Cardiac fibroblast (primary cell): ENCODE measurements around the gene KCNIP4.

Experiments used
- DNase-seq, 2 donors: peaks; one replicate each; pipeline versions ENCODE4 v3.0.0 to v3.0.0-alpha.2; 2010; ENCODE audit warnings: low read depth in 2 of 2
- H3K4me3 ChIP-seq, 2 donors: replicated peaks in 1 of 2; 1 replicate in 1 of 2; 2 replicates in 1 of 2; pipeline ENCODE4 v1.5.1; 2011; ENCODE audit warnings: low read depth in 2 of 2, low read length in 2 of 2, mild to moderate bottlenecking in 2 of 2, moderate library complexity in 1 of 2
- TF ChIP-seq, protein P1 (sequence below): IDR thresholded peaks from one replicate; pipeline ENCODE4 v1.5.1; 2011; ENCODE audit warnings: low read depth, mild to moderate bottlenecking, low read length, inconsistent platforms

The KCNIP4 gene

DNA sequence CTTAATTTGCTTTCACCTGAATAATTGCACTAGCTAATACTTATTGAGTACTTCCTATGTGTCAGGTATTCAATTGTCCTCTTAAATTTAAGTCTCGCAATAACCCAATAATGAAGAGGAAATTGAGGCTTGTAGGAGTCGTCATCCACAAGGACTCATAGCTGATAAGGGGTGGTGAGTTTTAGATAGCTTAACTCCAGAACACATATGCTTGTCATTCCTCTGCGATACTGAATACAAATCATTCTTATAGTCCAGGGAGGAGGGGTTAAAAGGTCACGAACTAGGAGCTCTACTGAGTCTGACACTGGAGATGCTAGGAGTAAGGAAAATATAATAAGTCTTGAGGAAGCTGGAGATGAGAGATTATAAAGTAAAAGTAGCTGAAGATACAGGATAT is 1249.8 kb downstream of the KCNIP4 start:
- TF ChIP-seq, protein P1, sequence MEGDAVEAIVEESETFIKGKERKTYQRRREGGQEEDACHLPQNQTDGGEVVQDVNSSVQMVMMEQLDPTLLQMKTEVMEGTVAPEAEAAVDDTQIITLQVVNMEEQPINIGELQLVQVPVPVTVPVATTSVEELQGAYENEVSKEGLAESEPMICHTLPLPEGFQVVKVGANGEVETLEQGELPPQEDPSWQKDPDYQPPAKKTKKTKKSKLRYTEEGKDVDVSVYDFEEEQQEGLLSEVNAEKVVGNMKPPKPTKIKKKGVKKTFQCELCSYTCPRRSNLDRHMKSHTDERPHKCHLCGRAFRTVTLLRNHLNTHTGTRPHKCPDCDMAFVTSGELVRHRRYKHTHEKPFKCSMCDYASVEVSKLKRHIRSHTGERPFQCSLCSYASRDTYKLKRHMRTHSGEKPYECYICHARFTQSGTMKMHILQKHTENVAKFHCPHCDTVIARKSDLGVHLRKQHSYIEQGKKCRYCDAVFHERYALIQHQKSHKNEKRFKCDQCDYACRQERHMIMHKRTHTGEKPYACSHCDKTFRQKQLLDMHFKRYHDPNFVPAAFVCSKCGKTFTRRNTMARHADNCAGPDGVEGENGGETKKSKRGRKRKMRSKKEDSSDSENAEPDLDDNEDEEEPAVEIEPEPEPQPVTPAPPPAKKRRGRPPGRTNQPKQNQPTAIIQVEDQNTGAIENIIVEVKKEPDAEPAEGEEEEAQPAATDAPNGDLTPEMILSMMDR = no peak
- no peak for DNase-seq
- H3K4me3 ChIP-seq = no peak overlapping the region

DNA sequence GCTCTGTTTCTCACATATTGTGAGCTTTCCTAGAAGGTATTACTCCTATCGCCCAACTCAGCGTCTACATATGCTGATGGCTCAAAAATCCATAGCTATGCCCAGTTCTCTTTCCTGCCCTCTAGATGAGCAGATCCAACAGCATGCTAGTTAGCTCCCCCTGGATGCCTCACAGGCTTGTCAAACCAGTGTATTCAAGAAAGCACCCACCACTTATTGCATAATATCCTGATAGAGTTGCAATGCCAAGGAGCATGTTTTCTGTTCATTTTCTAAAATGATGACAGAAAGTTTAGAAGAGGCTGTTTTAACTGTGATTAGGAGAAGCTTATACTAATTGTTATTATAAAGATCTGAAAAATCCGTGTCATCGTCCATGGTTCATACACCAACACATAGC is 1250.2 kb downstream of the KCNIP4 start:
- DNase-seq = peak; percentile 51 to 70
- TF ChIP-seq, protein P1 = no peak

DNA sequence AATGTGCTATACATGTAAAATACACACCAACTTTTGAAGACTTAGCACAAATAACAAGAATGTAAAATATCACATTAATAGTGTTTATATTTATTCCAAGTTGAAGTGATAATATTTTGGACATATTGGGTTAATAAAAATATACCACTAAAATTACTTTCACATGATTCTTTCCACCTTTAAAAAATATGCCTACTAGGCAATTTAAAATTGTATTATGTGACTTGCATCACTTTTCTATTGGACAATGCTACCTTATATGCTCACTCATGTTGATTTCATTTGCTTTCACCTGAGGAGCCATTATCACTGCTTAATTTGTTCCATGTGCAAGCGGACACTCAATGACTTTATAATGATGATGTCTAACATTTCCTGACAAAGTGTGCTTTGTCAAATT is 1251.8 kb downstream of the KCNIP4 start:
- TF ChIP-seq, protein P1 = no peak
- H3K4me3 ChIP-seq = no peak overlapping the region
- DNase-seq = no peak

More for the DNA sequence above, 1250.2 kb downstream of the KCNIP4 start:
- H3K4me3 ChIP-seq = no peak overlapping the region

DNA sequence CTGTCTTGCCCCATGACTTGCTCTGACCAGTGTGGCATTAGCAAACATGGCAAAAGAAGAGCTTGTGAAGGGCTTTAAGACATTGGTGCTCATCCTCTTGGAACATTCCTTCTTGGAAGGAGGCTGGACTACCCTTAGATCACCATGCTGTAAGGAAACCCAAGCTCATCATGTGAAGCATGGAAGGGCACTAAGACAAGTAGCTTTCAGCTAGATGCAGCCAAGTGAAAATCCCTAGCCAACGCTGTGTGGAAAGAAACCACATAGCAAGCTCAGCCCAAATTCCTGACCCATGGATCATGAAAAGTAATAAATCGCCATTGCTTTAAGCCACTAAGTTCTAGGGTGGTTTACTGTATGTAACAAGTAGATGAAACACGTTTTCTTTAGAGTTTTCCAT is 1260.7 kb downstream of the KCNIP4 start:
- DNase-seq = peak; percentile 58
- TF ChIP-seq, protein P1 = no peak
- no peak overlapping the region for H3K4me3 ChIP-seq

DNA sequence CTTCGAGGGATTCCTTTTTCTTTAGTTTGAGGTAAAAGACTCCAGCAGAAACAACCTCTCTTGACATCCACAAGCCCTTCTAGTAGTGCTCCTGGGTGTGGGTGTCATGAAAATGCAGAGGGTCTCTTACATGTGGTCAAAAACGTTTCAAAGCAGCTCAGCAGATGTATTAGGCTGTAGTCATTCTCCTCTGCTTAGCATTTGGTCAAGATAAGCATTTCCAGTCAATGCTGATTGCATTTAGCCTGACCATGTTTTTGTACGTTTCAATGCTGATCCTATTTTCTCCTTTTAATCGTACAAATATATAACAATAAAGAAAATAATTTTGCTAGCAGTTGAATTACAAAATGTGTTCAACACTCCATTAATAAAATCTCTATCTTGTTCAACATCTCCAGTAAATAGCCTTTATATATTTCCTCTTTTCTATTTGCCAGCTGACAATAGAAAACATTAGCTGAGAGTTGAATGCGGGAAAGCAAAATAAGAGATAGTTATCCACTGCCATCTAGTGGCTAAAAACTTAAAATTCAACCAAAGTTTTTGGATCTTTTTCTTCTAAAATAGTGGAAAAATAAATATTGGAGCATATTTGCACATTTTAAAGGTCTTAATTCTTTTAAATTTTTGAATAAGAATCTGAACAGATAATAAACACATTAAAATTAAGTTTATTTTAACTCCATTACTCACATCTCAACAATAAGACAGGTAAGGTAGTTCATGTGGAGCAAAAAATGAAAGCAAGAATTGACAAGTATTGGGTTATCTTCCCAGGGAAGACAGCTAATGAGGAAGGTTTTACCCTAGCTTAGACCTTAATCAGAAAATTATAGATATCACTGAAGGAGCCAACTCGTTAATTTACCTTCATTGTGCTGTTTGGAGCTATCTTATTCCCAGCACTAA is 1263.5 kb downstream of the KCNIP4 start:
- peak; percentile 36 to 56 for DNase-seq
- H3K4me3 ChIP-seq = no peak overlapping the region
- TF ChIP-seq, protein P1 = peak; percentile 44

DNA sequence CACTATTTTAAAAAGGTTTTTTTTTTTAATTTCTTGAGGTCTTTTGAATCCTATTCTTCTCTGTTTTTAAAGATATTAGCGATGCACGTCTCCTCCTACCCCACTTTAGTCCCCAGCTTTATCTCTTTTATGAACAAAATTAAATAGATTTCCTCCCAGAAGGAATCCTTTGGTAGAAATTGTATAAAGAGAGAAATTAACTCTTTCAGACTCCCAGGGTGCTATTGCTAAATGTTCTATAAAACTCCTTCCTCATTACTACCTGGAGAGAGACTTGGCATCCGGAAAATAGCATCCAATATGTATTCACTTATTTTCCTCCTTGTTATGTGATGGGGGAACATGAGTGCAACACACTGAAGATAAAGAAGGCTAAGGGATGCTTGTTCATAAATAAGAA is 1264.8 kb downstream of the KCNIP4 start:
- H3K4me3 ChIP-seq = no peak overlapping the region
- TF ChIP-seq, protein P1 = no peak
- no peak for DNase-seq
